Hepatocyte (in vitro differentiated cells): ENCODE measurements around the gene ENO4.

Experiments
- EZH2phosphoT487 ChIP-seq: fragments of 200-600 bp; sonication (generic); IDR thresholded peaks from one replicate; pipeline ENCODE4 v1.6.1; 2018; ENCODE audit warnings: antibody characterized with exemption, mild to moderate bottlenecking, low read depth, moderate library complexity; ENCODE audit not compliant: unreplicated experiment, severe bottlenecking
- TF ChIP-seq, protein P1 (sequence below): fragments of 200-600 bp; sonication (generic); IDR thresholded peaks from 2 replicates; pipeline ENCODE4 v1.5.1; 2016; ENCODE audit warnings: antibody characterized with exemption, mild to moderate bottlenecking; ENCODE audit not compliant: poor library complexity

DNA sequence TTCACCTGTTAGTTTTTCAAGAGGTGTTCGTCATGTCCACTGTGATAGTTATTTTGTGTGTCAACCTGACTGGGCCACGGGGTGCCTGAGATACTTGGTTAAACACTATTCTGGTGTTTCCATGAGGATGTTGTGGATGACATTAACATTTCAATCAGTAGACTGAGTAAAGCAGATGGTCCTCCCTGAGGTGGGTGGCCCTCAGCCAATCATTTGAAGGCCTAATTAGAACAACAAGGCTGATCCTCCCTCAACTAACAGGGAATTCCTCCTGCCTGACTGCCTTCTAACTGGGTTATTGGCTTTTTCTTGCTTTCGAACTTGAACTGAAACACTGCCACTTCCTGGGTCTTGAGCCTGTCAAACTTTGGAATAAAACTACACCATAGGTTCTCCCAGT is 75.8 kb downstream of the ENO4 start:
- TF ChIP-seq, protein P1, sequence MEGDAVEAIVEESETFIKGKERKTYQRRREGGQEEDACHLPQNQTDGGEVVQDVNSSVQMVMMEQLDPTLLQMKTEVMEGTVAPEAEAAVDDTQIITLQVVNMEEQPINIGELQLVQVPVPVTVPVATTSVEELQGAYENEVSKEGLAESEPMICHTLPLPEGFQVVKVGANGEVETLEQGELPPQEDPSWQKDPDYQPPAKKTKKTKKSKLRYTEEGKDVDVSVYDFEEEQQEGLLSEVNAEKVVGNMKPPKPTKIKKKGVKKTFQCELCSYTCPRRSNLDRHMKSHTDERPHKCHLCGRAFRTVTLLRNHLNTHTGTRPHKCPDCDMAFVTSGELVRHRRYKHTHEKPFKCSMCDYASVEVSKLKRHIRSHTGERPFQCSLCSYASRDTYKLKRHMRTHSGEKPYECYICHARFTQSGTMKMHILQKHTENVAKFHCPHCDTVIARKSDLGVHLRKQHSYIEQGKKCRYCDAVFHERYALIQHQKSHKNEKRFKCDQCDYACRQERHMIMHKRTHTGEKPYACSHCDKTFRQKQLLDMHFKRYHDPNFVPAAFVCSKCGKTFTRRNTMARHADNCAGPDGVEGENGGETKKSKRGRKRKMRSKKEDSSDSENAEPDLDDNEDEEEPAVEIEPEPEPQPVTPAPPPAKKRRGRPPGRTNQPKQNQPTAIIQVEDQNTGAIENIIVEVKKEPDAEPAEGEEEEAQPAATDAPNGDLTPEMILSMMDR: no peak
- no peak for TF ChIP-seq EZH2phosphoT487
